Endometrial microvascular endothelial cells (primary cell): ENCODE data around the gene CARMIL1. TPM values are rescaled to one million over a fixed set of nuclear protein-coding genes. Genes with fewer than 3 reads are reported as not detected.

ENCODE experiments used
- in situ Hi-C: cut with HindIII; loops from 2 replicates; pipeline ENCODE4 v1.10.0; 2017; ENCODE audit warnings: low sequenced_read_pairs, low pct_unique_long_range_greater_than_20kb; ENCODE audit errors: inconsistent ontology term
- total RNA-seq: library from RNA; depleted of rRNA; stranded (reverse); fragments of >200 nt; gene quantifications from one replicate; pipeline ENCODE4 v1.2.3, GENCODE V29; 2015; ENCODE audit errors: inconsistent ontology term

The CARMIL1 gene
- total RNA-seq, 1 donor from 2014 or later: 1.0 TPM

GRCh38 chr6:25476126-25476525, 197.0 kb downstream of the CARMIL1 start:
- in situ Hi-C loops: loop anchor here (25.0 kb wide), 1 partner anchor 214 kb away; no protein-coding TSS in a partner anchor

- in situ Hi-C loops: loop anchor here (25.0 kb wide), 1 partner anchor 215 kb away; no protein-coding TSS in a partner anchor
These were observed 197.9 kb downstream of the CARMIL1 start for GRCh38 chr6:25477006-25477590.

- in situ Hi-C loops: loop anchor here (25.0 kb wide), 1 partner anchor 217 kb away; no protein-coding TSS in a partner anchor
These were observed 199.8 kb downstream of the CARMIL1 start for GRCh38 chr6:25478973-25479372.

GRCh38 chr6:25481267-25481666, 202.1 kb downstream of the CARMIL1 start:
- in situ Hi-C loops: loop anchor here (25.0 kb wide), 1 partner anchor 219 kb away; no protein-coding TSS in a partner anchor

- in situ Hi-C loops: loop anchor here (25.0 kb wide), 1 partner anchor 221 kb away; no protein-coding TSS in a partner anchor
These were observed 203.8 kb downstream of the CARMIL1 start for GRCh38 chr6:25482996-25483395.

- in situ Hi-C loops: loop anchor here (25.0 kb wide), 1 partner anchor 222 kb away; no protein-coding TSS in a partner anchor
These were observed 204.8 kb downstream of the CARMIL1 start for GRCh38 chr6:25483943-25484342.

- in situ Hi-C loops: loop anchor here (25.0 kb wide), 1 partner anchor 223 kb away; no protein-coding TSS in a partner anchor
These were observed 205.7 kb downstream of the CARMIL1 start for GRCh38 chr6:25484900-25485299.

GRCh38 chr6:25485821-25486534, 206.8 kb downstream of the CARMIL1 start:
- in situ Hi-C loops: loop anchor here (25.0 kb wide), 1 partner anchor 224 kb away; no protein-coding TSS in a partner anchor

- in situ Hi-C loops: loop anchor here (25.0 kb wide), 1 partner anchor 224 kb away; no protein-coding TSS in a partner anchor
These were observed 207.4 kb downstream of the CARMIL1 start for GRCh38 chr6:25486550-25486949.

- in situ Hi-C loops: loop anchor here (25.0 kb wide), 1 partner anchor 225 kb away; no protein-coding TSS in a partner anchor
These were observed 207.8 kb downstream of the CARMIL1 start for GRCh38 chr6:25487012-25487411.

GRCh38 chr6:25488156-25488555, 209.0 kb downstream of the CARMIL1 start:
- in situ Hi-C loops: loop anchor here (25.0 kb wide), 1 partner anchor 226 kb away; no protein-coding TSS in a partner anchor

GRCh38 chr6:25489399-25489798, 210.2 kb downstream of the CARMIL1 start:
- in situ Hi-C loops: loop anchor here (25.0 kb wide), 1 partner anchor 227 kb away; no protein-coding TSS in a partner anchor

GRCh38 chr6:25490018-25490801, 211.0 kb downstream of the CARMIL1 start:
- in situ Hi-C loops: loop anchor here (25.0 kb wide), 1 partner anchor 228 kb away; no protein-coding TSS in a partner anchor

GRCh38 chr6:25492951-25493350, 213.8 kb downstream of the CARMIL1 start:
- in situ Hi-C loops: loop anchor here (25.0 kb wide), 1 partner anchor 231 kb away; no protein-coding TSS in a partner anchor

- in situ Hi-C loops: loop anchor here (25.0 kb wide), 1 partner anchor 232 kb away; no protein-coding TSS in a partner anchor
These were observed 215.3 kb downstream of the CARMIL1 start for GRCh38 chr6:25494469-25494868.

GRCh38 chr6:25497383-25498040, 218.3 kb downstream of the CARMIL1 start:
- in situ Hi-C loops: loop anchor here (25.0 kb wide), 1 partner anchor 235 kb away; no protein-coding TSS in a partner anchor

GRCh38 chr6:25498505-25498904, 219.3 kb downstream of the CARMIL1 start:
- in situ Hi-C loops: loop anchor here (25.0 kb wide), 1 partner anchor 236 kb away; no protein-coding TSS in a partner anchor
